Uterus (tissue), 2 donors: ENCODE measurements around the gene MYH14.

Experiments
- CTCF ChIP-seq, 4 experiments: fragments of 200-600 bp in 2 of 4; fragments of 450-650 bp in 2 of 4; sonication (generic) in 2 of 4; IDR thresholded peaks; one replicate each; pipeline ENCODE4 v1.5.1; 2016 to 2019; ENCODE audit warnings: antibody characterized with exemption in 4 of 4, mild to moderate bottlenecking in 2 of 4, moderate library complexity in 1 of 4
- POLR2A ChIP-seq, 2 donors: fragments of 450-650 bp; IDR thresholded peaks; one replicate each; pipeline ENCODE4 v1.6.1; 2016; ENCODE audit warnings: antibody characterized with exemption in 2 of 2, mild to moderate bottlenecking in 1 of 2, moderate library complexity in 1 of 2

- TF ChIP-seq CTCF (IDR thresholded peaks at IDR 0.05) (no peak), POLR2A (IDR thresholded peaks at IDR 0.05) (no peak)
Measured at GRCh38 chr19:50231821-50232220, 28.4 kb downstream of the MYH14 start.
